Heart right ventricle (tissue), 16 donors: ENCODE measurements around the gene IGSF21. TPM values are rescaled to one million over a fixed set of nuclear protein-coding genes. Genes with fewer than 3 reads are reported as not detected.

Experiments
- ATAC-seq, 8 donors: fragments of 200-7000 bp; cut with Tn5 transposase; one replicate each; pipeline ENCODE4 v1.9.1; 2020; ENCODE audit warnings: mild to moderate bottlenecking in 8 of 8, moderate library complexity in 8 of 8, moderate number of reproducible peaks in 1 of 8
- DNase-seq, 2 donors: peaks; one replicate each; pipeline ENCODE4 v3.0.0-alpha.2; 2020
- H3K27ac ChIP-seq, 10 donors: fragments of 200-600 bp; sonication (generic) in 2 of 10; one replicate each; pipeline versions ENCODE4 v1.5.0 to v1.8.0; 2020 to 2022; ENCODE audit warnings: mild to moderate bottlenecking in 3 of 10
- H3K27me3 ChIP-seq, 7 donors: fragments of 200-600 bp; one replicate each; pipeline ENCODE4 v1.8.0; 2021 to 2022; ENCODE audit warnings: mild to moderate bottlenecking in 2 of 7
- H3K36me3 ChIP-seq, 9 donors: fragments of 200-600 bp; sonication (generic) in 1 of 9; one replicate each; pipeline versions ENCODE4 v1.5.0 to v1.8.0; 2020 to 2022; ENCODE audit warnings: mild to moderate bottlenecking in 2 of 9
- H3K4me1 ChIP-seq, 9 donors: fragments of 200-600 bp; sonication (generic) in 1 of 9; one replicate each; pipeline versions ENCODE4 v1.5.0 to v1.8.0; 2020 to 2022; ENCODE audit warnings: mild to moderate bottlenecking in 4 of 9
- H3K4me3 ChIP-seq, 10 donors: fragments of 200-600 bp; sonication (generic) in 2 of 10; one replicate each; pipeline versions ENCODE4 v1.5.0 to v1.8.0; 2020 to 2022; ENCODE audit warnings: mild to moderate bottlenecking in 7 of 10, moderate library complexity in 2 of 10
- H3K9me3 ChIP-seq, 11 donors: fragments of 200-600 bp in 10 of 11; sonication (generic) in 2 of 11; one replicate each; pipeline versions ENCODE4 v1.5.0 to v1.8.0; 2013 to 2022; ENCODE audit warnings: mild to moderate bottlenecking in 2 of 11, control low read depth in 1 of 11, moderate library complexity in 1 of 11
- CTCF ChIP-seq, 9 donors: fragments of 200-600 bp; sonication (generic) in 2 of 9; IDR thresholded peaks; one replicate each; pipeline versions ENCODE4 v1.5.0 to v1.8.0; 2021 to 2022; ENCODE audit warnings: antibody characterized with exemption in 9 of 9, mild to moderate bottlenecking in 5 of 9, moderate library complexity in 1 of 9
- WGBS, 2 donors: extraction: QIAGEN DNeasy Blood & Tissue Kit; methylation state at CpG; one replicate each; pipeline ENCODE4 v1.1.7; 2013; ENCODE audit warnings: inconsistent platforms in 1 of 2; 5-methylcytosine and 5-hydroxymethylcytosine counted together
- intact Hi-C, 10 donors: fragments of 100-400 bp; cut with DNase I; formaldehyde crosslinking; loops; one replicate each; pipeline versions ENCODE4 v1.11.1 to v1.14.2; 2022
- polyA plus RNA-seq, 2 donors: library from polyadenylated mRNA; stranded (reverse); fragments of 200-250 nt; gene quantifications; one replicate each; pipeline ENCODE4 v1.2.3, GENCODE V29; 2013
- total RNA-seq, 10 donors: library from RNA; stranded (reverse); fragmentation: NEBNext Ultra II Directional in 3 of 10; extraction: Animal tissue kit (Norgen Biotek cat#: 25700) in 3 of 10; gene quantifications; one replicate each; pipeline versions ENCODE4 v1.2.1 to v1.2.4, GENCODE V29; 2021 to 2023
- donor health status: Arrhythmogenic right ventricular cardiomyopathy.
- donor health status: ischemic (EF 13 %, LVEDD 7.1; RV severe dilation, severe dysfunction).
- donor health status: healthy with polysubstance abuse.
- donor health status: DM: no; HTN: yes; CAD: no.
- donor health status: DM: no; HTN: no; CAD: no.
- donor health status: ischemic (EF 25% LVEDD 6.9; RV normal size, moderate dysfunction).
- donor health status: ischemic (EF 25% LVEDD 5.7; RV mildly dilated, moderate dysfunction).
- donor health status: healthy.
- donor health status: DM: yes; HTN: yes; CAD: no.
- donor health status: Ischemic cardiomyopathy.
- donor health status: ischemic (EF 35%, LVEDD 5.7; RV mildly dilated, moderate dysfunction).
- donor health status: nonischemic (EF 11% LVEDD 7.7; RV severe dilation, severe dysfunction).
- donor health status: DM: yes; HTN: yes; CAD: no.
- donor health status: PGD.
- donor health status: ischemic (EF 29% LVEDD 5.4; RV normal size, mild dysfunction).
- donor health status: nonischemic (EF 23%, LVEDD 6.1; RV moderate dilation, normal function).

IGSF21 gene
- total and polyA plus RNA-seq, 12 donors = 0.13 to 1.6 (median 0.51) TPM; not detected in 1

- WGBS, 2 donors = 72 to 75% methylated on average over 6 of the region's 6 CpGs
- peaks cover 0 to 16% (median 0%) of the 10 kb centered on the region in 11 donors for H3K9me3 ChIP-seq
- H3K4me3 ChIP-seq = no peak overlapping the region
- intact Hi-C loops = no loop called here
- TF ChIP-seq CTCF (IDR thresholded peaks at IDR 0.05) = no peak
- DNase-seq (no peak), ATAC-seq (no peak)
- no peaks in the 10 kb centered on the region for H3K4me1 ChIP-seq
- no peak overlapping the region for H3K27ac ChIP-seq
- no peaks in the 10 kb centered on the region for H3K36me3 ChIP-seq
- H3K27me3 ChIP-seq = peaks cover 0 to 48% (median 26%) of the 10 kb centered on the region in 7 donors
These were observed 265.6 kb downstream of the IGSF21 start for GRCh38 chr1:18373151-18373550.

- 41 to 45% methylated on average over 14 of the region's 14 CpGs for WGBS, 2 donors
- Histone ChIP-seq H3K9me3 (peaks cover 0 to 16% (median 0%) of the 10 kb centered on the region in 11 donors), H3K4me3 (no peak overlapping the region), H3K36me3 (no peaks in the 10 kb centered on the region), H3K4me1 (no peaks in the 10 kb centered on the region), H3K27ac (no peak overlapping the region), H3K27me3 (peaks cover 0 to 45% (median 24%) of the 10 kb centered on the region in 7 donors)
- intact Hi-C loops = no loop called here
- ATAC-seq = no peak
- peak in 5 of 9 donors; percentile 12 to 38 (median 28) for TF ChIP-seq CTCF (IDR thresholded peaks at IDR 0.05)
- DNase-seq = no peak
These were observed 266.4 kb downstream of the IGSF21 start for GRCh38 chr1:18373882-18374493.

GRCh38 chr1:18376661-18377060 is 269.1 kb downstream of the IGSF21 start:
- WGBS, 2 donors = 87 to 88% methylated on average over 24 of the region's 24 CpGs

GRCh38 chr1:18380288-18380687 is 272.7 kb downstream of the IGSF21 start:
- intact Hi-C loops = no loop called here
- Histone ChIP-seq H3K36me3 (no peaks in the 10 kb centered on the region), H3K27me3 (peaks cover 0 to 48% (median 33%) of the 10 kb centered on the region in 7 donors), H3K4me1 (peaks cover 0 to 9% (median 0%) of the 10 kb centered on the region in 9 donors), H3K4me3 (no peak overlapping the region), H3K27ac (no peak overlapping the region), H3K9me3 (peaks cover 0 to 13% (median 0%) of the 10 kb centered on the region in 11 donors)
- ATAC-seq = no peak
- TF ChIP-seq CTCF (IDR thresholded peaks at IDR 0.05) = no peak
- no peak for DNase-seq

More at GRCh38 chr1:18376661-18377060, 269.1 kb downstream of the IGSF21 start:
- TF ChIP-seq CTCF (IDR thresholded peaks at IDR 0.05) = no peak
- peaks cover 0 to 13% (median 0%) of the 10 kb centered on the region in 11 donors for H3K9me3 ChIP-seq
- H3K36me3 ChIP-seq = no peaks in the 10 kb centered on the region
- no peak for DNase-seq
- no peak overlapping the region for H3K4me3 ChIP-seq
- no peak for ATAC-seq
- H3K4me1 ChIP-seq = no peaks in the 10 kb centered on the region
- intact Hi-C loops = no loop called here
- no peak overlapping the region for H3K27ac ChIP-seq
- peaks cover 0 to 42% (median 26%) of the 10 kb centered on the region in 7 donors for H3K27me3 ChIP-seq
